Muscle of back (tissue), 11 donors: Measurements from ENCODE around the gene PTPRD. TPM values are rescaled to one million over a fixed set of nuclear protein-coding genes. Genes with fewer than 3 reads are reported as not detected.
A peak's percentile ranks its signal among the peaks of the same experiment; 100 is the strongest.

Experiments
- DNase-seq, 3 donors: peaks; one replicate each; pipeline versions ENCODE4 v3.0.0 to v3.0.0-alpha.2; 2013
- polyA plus RNA-seq, 10 donors: library from polyadenylated mRNA; unstranded; fragments of 120-200 nt; gene quantifications; one replicate each; pipeline ENCODE4 v1.2.1, GENCODE V29; 2013; ENCODE audit not compliant: insufficient read length in 10 of 10

The PTPRD gene
- polyA plus RNA-seq, 10 donors: 51.8 to 95.1 (median 75.6) TPM

- no peak for DNase-seq
These were observed 1780.4 kb downstream of the PTPRD start for GRCh38 chr9:8832386-8832785.

- DNase-seq: no peak
These were observed 1781.2 kb downstream of the PTPRD start for GRCh38 chr9:8831568-8831967.

GRCh38 chr9:8826281-8826680 is 1786.5 kb downstream of the PTPRD start:
- no peak for DNase-seq

- no peak for DNase-seq
These were observed 1787.1 kb downstream of the PTPRD start for GRCh38 chr9:8825585-8826147.

- no peak for DNase-seq
These were observed 1789.5 kb downstream of the PTPRD start for GRCh38 chr9:8823131-8823895.

GRCh38 chr9:8822667-8823025 is 1790.2 kb downstream of the PTPRD start:
- DNase-seq: no peak

- DNase-seq: peak in 1 of 3 donors; percentile 29
These were observed 1790.7 kb downstream of the PTPRD start for GRCh38 chr9:8821910-8822666.

- DNase-seq: no peak
These were observed 1795.5 kb downstream of the PTPRD start for GRCh38 chr9:8817335-8817734.

GRCh38 chr9:8816361-8816760 is 1796.4 kb downstream of the PTPRD start:
- peak in 2 of 3 donors; percentile 19 to 34 for DNase-seq

- DNase-seq: no peak
These were observed 1796.9 kb downstream of the PTPRD start for GRCh38 chr9:8815931-8816330.

- no peak for DNase-seq
These were observed 1797.6 kb downstream of the PTPRD start for GRCh38 chr9:8815219-8815618.

GRCh38 chr9:8812888-8813287 is 1799.9 kb downstream of the PTPRD start:
- no peak for DNase-seq

- DNase-seq: no peak
These were observed 1803.1 kb downstream of the PTPRD start for GRCh38 chr9:8809741-8810140.

- DNase-seq: no peak
These were observed 1806.7 kb downstream of the PTPRD start for GRCh38 chr9:8806150-8806549.

- DNase-seq: no peak
These were observed 1808.2 kb downstream of the PTPRD start for GRCh38 chr9:8804613-8805012.

- DNase-seq: no peak
These were observed 1810.6 kb downstream of the PTPRD start for GRCh38 chr9:8802242-8802641.

GRCh38 chr9:8800196-8800595 is 1812.6 kb downstream of the PTPRD start:
- no peak for DNase-seq

- DNase-seq: no peak
These were observed 1813.2 kb downstream of the PTPRD start for GRCh38 chr9:8799615-8800014.

- DNase-seq: no peak
These were observed 1813.6 kb downstream of the PTPRD start for GRCh38 chr9:8799206-8799605.

GRCh38 chr9:8784838-8785237 is 1828.0 kb downstream of the PTPRD start:
- DNase-seq: peak in 1 of 3 donors; percentile 42

GRCh38 chr9:8783941-8784340 is 1828.9 kb downstream of the PTPRD start:
- DNase-seq: peak in 2 of 3 donors; percentile 13 to 44

- DNase-seq: no peak
These were observed 1830.6 kb downstream of the PTPRD start for GRCh38 chr9:8782237-8782636.

- no peak for DNase-seq
These were observed 1831.3 kb downstream of the PTPRD start for GRCh38 chr9:8781458-8781857.
